ENCODE measurements around the gene PPP1R8. TPM values are rescaled to one million over a fixed set of nuclear protein-coding genes. Genes with fewer than 3 reads are reported as not detected.

PPP1R8 gene
- total and polyA plus RNA-seq, 10 of the 15 experiments (the other 5 are each of a cell fraction or from before 2014, with no cell fraction given) = 10.2 to 77.0 (median 53.0) TPM

DNA sequence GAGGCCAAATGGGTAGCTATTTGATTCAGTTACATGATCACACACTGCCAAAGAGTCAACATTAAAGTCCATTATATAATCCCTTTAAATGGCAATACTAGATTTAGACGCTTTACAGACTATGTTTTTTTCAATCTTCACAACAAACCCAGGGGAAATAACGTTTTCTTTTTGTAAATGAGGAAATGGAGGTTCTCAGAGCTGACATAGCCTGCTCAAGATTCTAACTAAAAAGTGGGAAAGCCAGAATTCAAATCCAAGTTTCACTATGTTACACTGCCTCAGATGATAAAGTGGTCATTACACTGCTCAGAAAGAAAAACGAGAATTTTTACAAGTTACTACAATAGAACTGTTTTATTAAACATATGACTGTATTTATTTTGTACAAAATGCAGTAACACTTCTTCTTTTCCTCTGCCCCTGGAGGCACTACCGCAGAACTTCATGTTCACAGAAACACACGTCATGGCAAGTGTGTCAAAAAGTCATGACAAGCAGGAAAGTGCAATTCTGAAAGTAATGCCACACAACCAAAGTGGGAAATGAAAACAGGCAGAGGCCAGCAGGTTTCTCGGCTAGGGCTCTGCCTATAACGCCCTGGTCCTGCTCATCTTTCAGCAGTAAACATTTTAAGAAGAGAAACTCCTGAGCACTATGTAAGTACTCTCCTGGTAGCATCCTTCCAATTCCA, 60.8 kb downstream of the PPP1R8 start (continued):
- TF ChIP-seq POU2F2 (IDR thresholded peaks at IDR 0.05; ENCODE audit: borderline replicate concordance, low read depth, low read length) = no peak
- TF ChIP-seq CHD2 (IDR thresholded peaks at IDR 0.05; ENCODE audit: borderline replicate concordance, low read depth, low read length) = peak; percentile 61; the same call in 1 of the 2 replicates
- TF ChIP-seq ETV6 (conservative IDR thresholded peaks at IDR 0.05 in 1 of 2, IDR thresholded peaks at IDR 0.05 in 1 of 2; ENCODE audit: borderline replicate concordance in 1 of 2, low read depth in 1 of 2) = peak in 1 of 2 experiments; percentile 85; a peak in 2 of 4 replicates
- no peak for TF ChIP-seq NFXL1 (IDR thresholded peaks at IDR 0.05; ENCODE audit: borderline replicate concordance)
- peak; percentile 71; the same call in 1 of the 2 replicates for TF ChIP-seq NBN (IDR thresholded peaks at IDR 0.05)
- TF ChIP-seq MEF2B (IDR thresholded peaks at IDR 0.05; ENCODE audit: partially characterized antibody, poor library complexity, severe bottlenecking) = peak; percentile 68
- TF ChIP-seq MTA2 (IDR thresholded peaks at IDR 0.05; ENCODE audit: low read depth) = peak; percentile 77
- TF ChIP-seq PAX8 (IDR thresholded peaks at IDR 0.05) = peak; percentile 69; the same call in 1 of the 2 replicates
- no peak for TF ChIP-seq GABPA (IDR thresholded peaks at IDR 0.05; ENCODE audit: low read depth)
- TF ChIP-seq NFIC (IDR thresholded peaks at IDR 0.05; ENCODE audit: low read depth, low read length) = peak; percentile 33
- peak; percentile 31; the same call in 1 of the 2 replicates for TF ChIP-seq CBFB (IDR thresholded peaks at IDR 0.05; ENCODE audit: low read depth)
- peak; percentile 61 for TF ChIP-seq SPI1 (IDR thresholded peaks at IDR 0.05; ENCODE audit: borderline replicate concordance, insufficient read depth, low read depth, low read length)

- peaks cover 3% of the 10 kb centered on the region; the same call in 1 of the 2 replicates for H3K79me2 ChIP-seq (ENCODE audit: control insufficient read depth, insufficient read depth, low read length)
- no peak for FAIRE-seq
- ChIA-PET SMC1A (ENCODE audit: uncharacterized antibody, unreplicated experiment) (interaction anchor here (0.8 to 3.5 kb wide), 7 partner anchors 11 to 89 kb away, joined by 3 to 28 read pairs (median 3); no protein-coding TSS in a partner anchor), RAD21 (ENCODE audit: unreplicated experiment) (interaction anchor here (0.9 kb wide), 1 partner anchor 17 kb away, joined by 3 read pairs; no protein-coding TSS in a partner anchor), CTCF (interaction anchor here (0.8 to 1.3 kb wide), 3 partner anchors 11 to 37 kb away, joined by 4 to 6 read pairs (median 5); no protein-coding TSS in a partner anchor), POLR2A (interaction anchor here (0.6 to 5.4 kb wide), 4 partner anchors 14 to 749 kb away, joined by 3 to 63 read pairs (median 4); partner anchors contain the start of gene THEMIS2)
- WGBS (ENCODE audit: insufficient coverage, insufficient replicate concordance, low lambda C conversion rate, missing lambda C conversion rate) = 23% methylated on average over 3 of the region's 3 CpGs
- no peak overlapping the region for H2AFZ ChIP-seq (ENCODE audit: control insufficient read depth, low read depth, low read length)
- no peaks in the 10 kb centered on the region for H3K27me3 ChIP-seq (replicated peaks in 1 of 2; ENCODE audit: control insufficient read depth in 2 of 2, insufficient read depth in 2 of 2, low read length in 1 of 2)
- no peaks in the 10 kb centered on the region for H4K20me1 ChIP-seq (ENCODE audit: control insufficient read depth, insufficient read depth)
- H3K4me1 ChIP-seq (ENCODE audit: control insufficient read depth, insufficient read depth, low read length) = peaks cover 32% of the 10 kb centered on the region
- intact Hi-C loops (cut with micrococcal nuclease; ENCODE audit: unreplicated experiment) (no loop called here), in situ Hi-C loops (cut with MboI) (no loop called here)
- no peak overlapping the region for H3K4me2 ChIP-seq (ENCODE audit: control insufficient read depth, insufficient read depth)
- peaks cover 6 to 21% of the 10 kb centered on the region in 2 experiments for H3K36me3 ChIP-seq (ENCODE audit: control insufficient read depth in 2 of 2, insufficient read depth in 2 of 2, low read length in 1 of 2)
- no peak for DNase-seq (ENCODE audit: low read depth, low spot score)
- no peak overlapping the region for H3K9ac ChIP-seq (ENCODE audit: control insufficient read depth, insufficient read depth, low read length)
- no peaks in the 10 kb centered on the region for H3K9me3 ChIP-seq (replicated peaks; ENCODE audit: control insufficient read depth, insufficient read depth, low read length)
- ATAC-seq = no peak
- no peak overlapping the region for H3K27ac ChIP-seq (ENCODE audit: control insufficient read depth, insufficient read depth)
- BruUV-seq (replicated peaks) = no TSS peak
- H3K4me3 ChIP-seq = no peak overlapping the region
- TF ChIP-seq STAT3 (IDR thresholded peaks at IDR 0.05; ENCODE audit: low read depth, low read length) = no peak
- no peak for TF ChIP-seq EZH2 (IDR thresholded peaks at IDR 0.05; ENCODE audit: borderline replicate concordance, control insufficient read depth, low read depth, low read length)
- TF ChIP-seq, protein P1, sequence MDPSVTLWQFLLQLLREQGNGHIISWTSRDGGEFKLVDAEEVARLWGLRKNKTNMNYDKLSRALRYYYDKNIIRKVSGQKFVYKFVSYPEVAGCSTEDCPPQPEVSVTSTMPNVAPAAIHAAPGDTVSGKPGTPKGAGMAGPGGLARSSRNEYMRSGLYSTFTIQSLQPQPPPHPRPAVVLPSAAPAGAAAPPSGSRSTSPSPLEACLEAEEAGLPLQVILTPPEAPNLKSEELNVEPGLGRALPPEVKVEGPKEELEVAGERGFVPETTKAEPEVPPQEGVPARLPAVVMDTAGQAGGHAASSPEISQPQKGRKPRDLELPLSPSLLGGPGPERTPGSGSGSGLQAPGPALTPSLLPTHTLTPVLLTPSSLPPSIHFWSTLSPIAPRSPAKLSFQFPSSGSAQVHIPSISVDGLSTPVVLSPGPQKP (IDR thresholded peaks at IDR 0.05; ENCODE audit: low read depth, low read length) = no peak
- TF ChIP-seq CHD2 (IDR thresholded peaks at IDR 0.05; ENCODE audit: borderline replicate concordance, low read depth, low read length) = no peak
- no peak for TF ChIP-seq RFX5 (IDR thresholded peaks at IDR 0.05; ENCODE audit: low read depth, low read length)
- TF ChIP-seq, protein P2, sequence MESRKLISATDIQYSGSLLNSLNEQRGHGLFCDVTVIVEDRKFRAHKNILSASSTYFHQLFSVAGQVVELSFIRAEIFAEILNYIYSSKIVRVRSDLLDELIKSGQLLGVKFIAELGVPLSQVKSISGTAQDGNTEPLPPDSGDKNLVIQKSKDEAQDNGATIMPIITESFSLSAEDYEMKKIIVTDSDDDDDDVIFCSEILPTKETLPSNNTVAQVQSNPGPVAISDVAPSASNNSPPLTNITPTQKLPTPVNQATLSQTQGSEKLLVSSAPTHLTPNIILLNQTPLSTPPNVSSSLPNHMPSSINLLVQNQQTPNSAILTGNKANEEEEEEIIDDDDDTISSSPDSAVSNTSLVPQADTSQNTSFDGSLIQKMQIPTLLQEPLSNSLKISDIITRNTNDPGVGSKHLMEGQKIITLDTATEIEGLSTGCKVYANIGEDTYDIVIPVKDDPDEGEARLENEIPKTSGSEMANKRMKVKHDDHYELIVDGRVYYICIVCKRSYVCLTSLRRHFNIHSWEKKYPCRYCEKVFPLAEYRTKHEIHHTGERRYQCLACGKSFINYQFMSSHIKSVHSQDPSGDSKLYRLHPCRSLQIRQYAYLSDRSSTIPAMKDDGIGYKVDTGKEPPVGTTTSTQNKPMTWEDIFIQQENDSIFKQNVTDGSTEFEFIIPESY (IDR thresholded peaks at IDR 0.05) = no peak
- TF ChIP-seq SIN3A (IDR thresholded peaks at IDR 0.05; ENCODE audit: low read depth, low read length) = no peak
Observed at GRCh38 chr1:27894521-27894920, 63.9 kb downstream of the PPP1R8 start.
